Activated naive CD4-positive, alpha-beta T cell treated with anti-CD3 and anti-CD28 coated beads, Interleukin-2, amount 10 ng/mL, durations not matched to agents 7 days and 5 days (primary cell): ENCODE results near the gene GOLGA8M.
"Not testable (repeated sequence)": the region's sequence is repeated elsewhere in the genome, so short reads cannot be mapped to it uniquely, and the experiment has no call there.

Source experiments
- CTCF ChIA-PET: fragments of 350-600 bp; sonication (Branson Sonifier 250); formaldehyde crosslinking; loops from one replicate; lab custom pipeline; 2021; ENCODE audit warnings: antibody characterized with exemption; lab: Charles Lee
- DNase-seq: peaks from one replicate; pipeline ENCODE4 v3.0.0-alpha.2; 2020
- H3K27ac Mint-ChIP-seq: one replicate; pipeline ENCODE4 v1.8.0; 2021; ENCODE audit warnings: mild to moderate bottlenecking, moderate library complexity, mixed read lengths
- H3K27me3 Mint-ChIP-seq: one replicate; pipeline ENCODE4 v1.8.0; 2021; ENCODE audit warnings: mild to moderate bottlenecking, mixed read lengths
- H3K36me3 Mint-ChIP-seq: one replicate; pipeline ENCODE4 v1.8.0; 2021; ENCODE audit warnings: mixed read lengths
- H3K4me1 Mint-ChIP-seq: one replicate; pipeline ENCODE4 v1.8.0; 2021; ENCODE audit warnings: mixed read lengths
- H3K4me3 Mint-ChIP-seq: one replicate; pipeline ENCODE4 v1.8.0; 2021; ENCODE audit warnings: mild to moderate bottlenecking, moderate library complexity, mixed read lengths
- H3K9me3 Mint-ChIP-seq: one replicate; pipeline ENCODE4 v1.8.0; 2021; ENCODE audit warnings: mixed read lengths

The GOLGA8M gene

DNA sequence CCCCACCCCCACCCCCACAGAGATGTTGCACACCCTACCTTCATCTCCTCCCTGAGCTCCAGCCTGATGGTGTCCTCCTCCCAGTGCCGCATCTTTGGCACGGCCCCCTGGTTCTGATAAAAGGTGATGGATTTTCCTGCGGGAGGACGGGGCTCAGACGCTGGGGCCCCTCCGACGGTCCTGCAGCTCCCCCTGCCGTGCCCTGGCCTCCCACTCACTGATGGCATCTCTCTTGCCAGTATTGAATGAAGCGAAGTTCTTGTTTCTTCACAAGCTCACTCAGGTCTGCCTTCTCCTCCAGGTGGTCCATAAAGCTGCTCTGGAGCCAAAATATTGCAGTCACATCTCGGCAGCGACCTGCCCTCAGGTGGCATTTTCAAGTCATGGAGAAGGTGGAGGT lies 9.8 kb downstream of the GOLGA8M start:
- CTCF ChIA-PET, H3K4me1 Mint-ChIP-seq, H3K27me3 Mint-ChIP-seq, H3K36me3 Mint-ChIP-seq, H3K4me3 Mint-ChIP-seq, DNase-seq, H3K27ac Mint-ChIP-seq, H3K9me3 Mint-ChIP-seq: not testable (repeated sequence)

- DNase-seq, H3K4me3 Mint-ChIP-seq, H3K27ac Mint-ChIP-seq, H3K36me3 Mint-ChIP-seq, H3K27me3 Mint-ChIP-seq, H3K9me3 Mint-ChIP-seq, CTCF ChIA-PET, H3K4me1 Mint-ChIP-seq: not testable (repeated sequence)
These were observed 18.0 kb downstream of the GOLGA8M start for GRCh38 chr15:28694006-28694751.

- DNase-seq, H3K4me3 Mint-ChIP-seq, CTCF ChIA-PET, H3K27me3 Mint-ChIP-seq, H3K36me3 Mint-ChIP-seq, H3K27ac Mint-ChIP-seq, H3K9me3 Mint-ChIP-seq, H3K4me1 Mint-ChIP-seq: not testable (repeated sequence)
These were observed 19.2 kb downstream of the GOLGA8M start for GRCh38 chr15:28693021-28693420.

GRCh38 chr15:28673533-28673932 lies 38.7 kb downstream of the GOLGA8M start:
- H3K27ac Mint-ChIP-seq, H3K4me3 Mint-ChIP-seq, CTCF ChIA-PET, H3K36me3 Mint-ChIP-seq, H3K4me1 Mint-ChIP-seq, H3K27me3 Mint-ChIP-seq, DNase-seq, H3K9me3 Mint-ChIP-seq: not testable (repeated sequence)

GRCh38 chr15:28672122-28672521 lies 40.1 kb downstream of the GOLGA8M start:
- H3K4me3 Mint-ChIP-seq, H3K4me1 Mint-ChIP-seq, H3K27me3 Mint-ChIP-seq, H3K27ac Mint-ChIP-seq, DNase-seq, H3K36me3 Mint-ChIP-seq, CTCF ChIA-PET, H3K9me3 Mint-ChIP-seq: not testable (repeated sequence)

DNA sequence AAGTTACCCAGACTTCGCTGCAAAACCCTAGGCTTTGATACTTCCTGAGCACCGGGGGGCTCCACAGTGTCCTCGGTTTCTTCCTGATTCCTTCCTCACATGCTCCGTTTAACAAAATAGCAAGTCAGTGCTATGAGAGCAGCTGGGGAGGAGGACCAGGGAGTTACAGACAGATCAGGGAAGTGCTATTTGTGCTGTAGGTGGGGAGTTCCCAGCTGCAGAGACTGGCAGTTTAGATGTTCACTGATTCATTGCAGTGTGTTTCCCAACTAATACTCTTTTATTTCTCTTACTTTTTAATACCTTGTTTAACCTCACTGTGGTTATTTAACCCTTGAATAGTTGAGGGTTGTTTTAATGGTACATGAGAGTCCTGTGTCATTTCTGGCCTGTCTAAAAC lies 45.8 kb downstream of the GOLGA8M start:
- DNase-seq, H3K27me3 Mint-ChIP-seq, H3K4me3 Mint-ChIP-seq, H3K27ac Mint-ChIP-seq, H3K4me1 Mint-ChIP-seq, CTCF ChIA-PET, H3K36me3 Mint-ChIP-seq, H3K9me3 Mint-ChIP-seq: not testable (repeated sequence)

DNA sequence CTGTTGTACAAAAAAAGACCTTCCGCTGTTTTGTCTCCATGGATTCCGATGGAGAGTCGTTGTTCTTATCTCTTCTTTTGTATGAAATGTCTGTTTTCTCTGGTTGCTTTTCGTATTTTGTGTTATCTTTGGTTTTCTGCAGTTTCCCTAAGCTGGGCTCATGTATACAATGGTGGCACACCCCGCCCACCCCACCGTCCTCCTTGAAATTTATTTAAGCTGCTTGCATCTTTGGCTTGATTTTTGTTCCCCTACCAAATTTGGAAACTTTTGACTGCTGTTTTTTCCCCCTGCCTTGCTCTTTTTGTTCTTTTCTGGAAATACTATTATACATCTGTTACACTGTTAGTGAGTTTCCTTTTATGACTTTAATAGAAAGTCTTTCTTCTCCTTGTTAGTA lies 47.6 kb downstream of the GOLGA8M start:
- H3K4me1 Mint-ChIP-seq, H3K36me3 Mint-ChIP-seq, H3K27me3 Mint-ChIP-seq, H3K9me3 Mint-ChIP-seq, DNase-seq, CTCF ChIA-PET, H3K4me3 Mint-ChIP-seq: not testable (repeated sequence)
- peak overlapping the region; percentile 37 for H3K27ac Mint-ChIP-seq

- DNase-seq, CTCF ChIA-PET, H3K9me3 Mint-ChIP-seq, H3K4me1 Mint-ChIP-seq, H3K27me3 Mint-ChIP-seq, H3K27ac Mint-ChIP-seq, H3K4me3 Mint-ChIP-seq, H3K36me3 Mint-ChIP-seq: not testable (repeated sequence)
These were observed 48.5 kb downstream of the GOLGA8M start for GRCh38 chr15:28663717-28664116.

DNA sequence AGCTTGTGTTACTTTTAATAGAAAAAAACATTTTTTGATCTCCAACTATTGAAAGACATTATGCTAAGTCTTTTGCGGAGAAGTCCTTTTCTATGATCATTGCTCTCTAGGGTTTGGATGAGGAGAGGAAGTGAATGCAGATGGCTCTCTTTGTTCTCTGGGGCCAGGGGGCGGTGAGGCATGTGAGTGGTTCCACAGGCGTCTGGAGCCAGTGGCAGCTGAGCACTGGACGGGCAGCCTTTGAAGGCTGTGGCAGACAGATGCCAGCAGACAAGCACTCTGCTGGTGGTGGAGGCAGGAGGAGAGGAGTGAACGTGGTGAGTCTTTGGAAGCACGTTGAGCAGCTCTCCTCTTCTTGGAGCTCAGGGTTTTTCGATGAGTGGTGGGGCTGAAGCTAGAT lies 51.5 kb downstream of the GOLGA8M start:
- H3K27ac Mint-ChIP-seq, H3K27me3 Mint-ChIP-seq, DNase-seq, H3K9me3 Mint-ChIP-seq, H3K36me3 Mint-ChIP-seq, H3K4me3 Mint-ChIP-seq, H3K4me1 Mint-ChIP-seq, CTCF ChIA-PET: not testable (repeated sequence)

- H3K36me3 Mint-ChIP-seq, DNase-seq, H3K4me1 Mint-ChIP-seq, H3K9me3 Mint-ChIP-seq, H3K4me3 Mint-ChIP-seq, H3K27me3 Mint-ChIP-seq, CTCF ChIA-PET, H3K27ac Mint-ChIP-seq: not testable (repeated sequence)
These were observed 56.2 kb downstream of the GOLGA8M start for GRCh38 chr15:28656018-28656360.

GRCh38 chr15:28655329-28656017 lies 56.7 kb downstream of the GOLGA8M start:
- H3K36me3 Mint-ChIP-seq, H3K4me1 Mint-ChIP-seq, H3K27me3 Mint-ChIP-seq, DNase-seq, H3K27ac Mint-ChIP-seq, H3K4me3 Mint-ChIP-seq, CTCF ChIA-PET, H3K9me3 Mint-ChIP-seq: not testable (repeated sequence)

DNA sequence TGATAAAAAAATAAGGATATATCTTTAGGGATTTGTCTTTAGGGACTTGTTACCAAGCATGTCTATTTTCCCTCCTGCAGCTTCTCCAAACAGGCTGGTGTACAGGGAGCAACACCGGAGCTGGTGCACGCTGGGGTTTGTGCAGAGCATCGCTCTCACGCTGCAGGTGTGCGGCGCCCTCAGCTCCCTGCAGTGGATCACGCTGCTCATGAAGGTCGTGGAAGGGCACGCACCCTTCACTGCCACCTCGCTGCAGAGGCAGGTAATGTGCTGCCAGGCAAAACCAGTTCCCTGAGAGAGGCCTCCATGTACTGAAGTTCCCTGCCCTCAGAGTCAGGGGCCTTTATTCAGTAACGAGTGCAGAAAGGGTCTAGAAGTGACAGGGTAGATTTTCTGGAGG lies 58.0 kb downstream of the GOLGA8M start:
- CTCF ChIA-PET, H3K27ac Mint-ChIP-seq, H3K27me3 Mint-ChIP-seq, H3K36me3 Mint-ChIP-seq, H3K4me1 Mint-ChIP-seq, H3K9me3 Mint-ChIP-seq, H3K4me3 Mint-ChIP-seq, DNase-seq: not testable (repeated sequence)

GRCh38 chr15:28652538-28652937 lies 59.7 kb downstream of the GOLGA8M start:
- H3K9me3 Mint-ChIP-seq, H3K27ac Mint-ChIP-seq, DNase-seq, H3K4me1 Mint-ChIP-seq, H3K27me3 Mint-ChIP-seq, H3K4me3 Mint-ChIP-seq, CTCF ChIA-PET, H3K36me3 Mint-ChIP-seq: not testable (repeated sequence)
